ENCODE measurements around the gene PIAS4.

Gene PIAS4

DNA sequence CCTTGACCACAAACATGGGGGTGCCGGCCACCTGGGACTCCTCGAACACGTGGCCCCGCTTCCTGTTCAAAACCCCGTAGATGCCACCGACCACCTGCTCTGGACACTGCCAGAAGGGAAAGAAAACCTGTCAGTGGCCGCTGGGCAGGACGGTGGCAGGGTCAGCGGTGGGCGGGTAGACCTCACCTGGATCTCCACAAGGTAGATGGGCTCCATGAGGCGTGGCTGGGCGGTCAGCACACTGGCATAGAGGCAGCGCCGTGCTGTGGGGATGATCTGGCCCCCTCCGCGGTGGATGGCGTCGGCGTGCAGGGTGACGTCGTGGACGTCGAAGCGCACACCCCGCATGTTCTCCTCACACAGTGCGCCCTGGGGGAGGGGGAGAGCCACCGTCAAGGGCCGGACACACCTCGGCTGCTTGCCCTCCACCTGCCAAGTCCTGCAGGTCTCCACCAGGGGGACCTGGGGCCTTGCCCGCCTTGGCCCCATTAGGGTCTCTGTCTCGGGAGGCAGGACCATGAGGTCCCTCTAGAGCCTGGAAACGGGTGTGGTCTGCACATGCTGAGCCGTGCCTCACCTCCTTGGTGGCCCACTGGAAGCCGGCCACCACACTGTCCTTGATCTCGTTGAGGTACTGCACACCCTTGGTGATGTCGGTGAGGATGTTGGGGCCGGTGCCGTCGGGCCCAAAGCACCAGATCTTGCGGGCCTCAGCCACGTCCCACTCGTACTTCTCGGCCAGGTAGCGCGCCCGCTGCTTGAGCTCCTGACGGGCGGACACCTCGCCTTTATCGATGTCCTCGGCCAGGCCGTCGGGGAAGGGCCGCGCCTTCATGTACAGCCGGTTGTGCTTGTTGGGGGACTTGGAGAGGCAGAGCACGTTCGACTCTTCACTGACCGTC, 30.0 kb upstream of the PIAS4 start:
- no peak for DNase-seq

DNA sequence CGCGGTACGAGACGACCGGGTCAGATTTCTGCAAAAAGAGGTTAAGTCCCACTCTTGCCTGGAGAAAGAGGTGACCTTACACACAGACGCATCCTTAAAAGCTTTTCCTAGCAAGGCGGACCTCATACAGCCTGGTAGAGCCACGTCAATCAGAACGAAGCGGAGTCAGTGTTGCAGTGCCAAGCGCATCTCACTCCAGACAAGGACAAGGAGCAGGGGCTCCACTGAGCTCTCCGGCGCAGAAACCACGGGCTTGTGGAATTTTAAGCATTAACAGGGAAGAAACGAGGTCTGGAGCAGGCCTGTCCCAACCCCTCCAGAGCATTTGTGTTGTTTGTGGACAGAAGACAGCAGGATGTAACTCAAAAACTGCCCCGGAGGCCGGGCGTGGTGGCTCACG, 29.4 kb upstream of the PIAS4 start:
- no peak for DNase-seq

GRCh38 chr19:3979289-3979673, 28.3 kb upstream of the PIAS4 start:
- no peak for DNase-seq

DNA sequence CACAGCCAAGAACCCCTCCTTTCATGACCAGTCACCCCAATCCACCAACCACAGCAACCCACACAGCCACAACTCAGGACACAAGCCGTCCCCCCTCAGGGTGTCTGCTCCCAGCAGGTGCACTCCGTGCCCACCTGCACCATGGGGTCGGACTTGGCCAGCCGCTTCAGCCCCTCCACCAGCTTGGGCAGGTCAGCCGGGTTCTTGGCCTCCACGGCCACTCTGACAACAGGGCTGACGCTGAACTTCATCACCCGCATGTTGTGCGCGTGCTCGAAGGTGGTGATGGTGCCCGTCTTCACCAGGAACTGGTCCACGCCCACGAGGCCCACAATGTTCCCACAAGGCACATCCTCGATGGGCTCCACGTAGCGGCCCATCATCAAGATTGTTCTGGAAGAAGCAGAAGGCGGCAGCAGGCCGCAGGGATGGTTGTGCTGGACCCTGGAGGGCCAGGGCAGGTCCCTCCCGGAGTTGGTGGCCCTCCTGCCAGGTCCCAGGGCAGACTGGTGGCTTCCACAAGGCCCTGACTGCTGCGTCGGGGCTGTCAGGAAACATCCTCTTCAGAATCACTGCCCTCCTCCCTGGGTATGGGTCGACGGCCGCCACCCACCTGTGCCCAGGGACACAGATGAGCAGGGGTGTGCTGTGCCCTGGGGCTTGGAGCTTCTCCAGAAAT, 27.7 kb upstream of the PIAS4 start:
- DNase-seq: no peak

GRCh38 chr19:3980353-3981251, 26.9 kb upstream of the PIAS4 start:
- DNase-seq: no peak

DNA sequence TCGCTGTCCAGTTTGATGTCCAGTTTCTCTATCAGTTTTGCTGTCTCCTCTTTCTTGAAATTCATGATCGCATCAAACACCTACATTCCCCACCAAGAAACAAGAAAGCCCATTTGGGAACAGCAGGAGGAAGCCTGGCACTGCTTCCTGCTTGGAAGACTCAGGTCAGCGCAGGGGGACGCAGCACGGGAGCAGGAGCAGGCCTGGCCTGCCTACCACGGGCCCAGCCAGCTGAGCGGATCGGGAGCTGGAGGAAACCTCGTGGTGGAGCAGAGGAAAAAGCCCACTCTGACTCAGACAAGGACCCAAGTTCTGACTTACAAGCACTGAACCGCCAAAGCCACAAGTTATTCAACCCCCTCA, 26.2 kb upstream of the PIAS4 start:
- DNase-seq: no peak

GRCh38 chr19:3981736-3982681, 25.5 kb upstream of the PIAS4 start:
- no peak for DNase-seq

DNA sequence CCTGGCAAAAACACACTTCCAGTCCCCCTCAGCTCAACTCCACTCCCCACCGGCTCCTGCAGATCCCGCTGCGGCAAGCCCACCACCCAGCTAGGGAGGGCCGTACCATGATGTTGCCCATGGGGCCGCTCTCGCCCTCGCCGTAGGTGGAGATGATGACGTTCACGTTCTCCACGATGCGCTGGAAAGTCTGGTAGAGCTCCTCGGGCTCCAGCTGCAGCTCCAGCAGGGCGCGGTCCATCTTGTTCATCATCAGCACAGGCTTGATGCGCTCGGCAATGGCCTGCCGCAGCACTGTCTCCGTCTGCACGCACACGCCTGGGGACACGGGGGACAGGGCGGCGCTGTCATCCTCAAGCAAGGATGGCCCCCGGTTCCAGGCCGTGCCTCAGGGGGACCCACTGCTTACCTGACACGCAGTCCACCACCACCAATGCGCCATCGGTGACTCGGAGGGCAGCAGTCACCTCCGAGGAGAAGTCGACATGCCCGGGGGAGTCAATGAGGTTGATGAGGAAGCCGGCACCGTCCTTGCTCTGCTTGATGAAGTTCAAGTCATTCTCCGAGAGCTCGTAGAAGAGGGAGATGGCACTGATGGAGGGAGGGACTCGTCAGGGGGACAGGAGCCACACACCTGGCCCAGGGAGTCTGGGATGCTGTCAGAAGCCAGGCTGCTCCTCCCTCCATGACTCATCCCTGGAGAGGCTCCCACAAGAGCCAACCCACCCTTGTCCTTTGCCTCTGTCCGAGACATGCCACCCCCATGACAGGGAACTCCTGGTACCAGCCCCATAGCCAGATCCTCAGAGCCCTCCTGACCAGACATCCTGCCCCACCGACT, 24.6 kb upstream of the PIAS4 start:
- peak; percentile 51 for DNase-seq

- no peak for DNase-seq
These were observed 24.0 kb upstream of the PIAS4 start for GRCh38 chr19:3983542-3983914.

DNA sequence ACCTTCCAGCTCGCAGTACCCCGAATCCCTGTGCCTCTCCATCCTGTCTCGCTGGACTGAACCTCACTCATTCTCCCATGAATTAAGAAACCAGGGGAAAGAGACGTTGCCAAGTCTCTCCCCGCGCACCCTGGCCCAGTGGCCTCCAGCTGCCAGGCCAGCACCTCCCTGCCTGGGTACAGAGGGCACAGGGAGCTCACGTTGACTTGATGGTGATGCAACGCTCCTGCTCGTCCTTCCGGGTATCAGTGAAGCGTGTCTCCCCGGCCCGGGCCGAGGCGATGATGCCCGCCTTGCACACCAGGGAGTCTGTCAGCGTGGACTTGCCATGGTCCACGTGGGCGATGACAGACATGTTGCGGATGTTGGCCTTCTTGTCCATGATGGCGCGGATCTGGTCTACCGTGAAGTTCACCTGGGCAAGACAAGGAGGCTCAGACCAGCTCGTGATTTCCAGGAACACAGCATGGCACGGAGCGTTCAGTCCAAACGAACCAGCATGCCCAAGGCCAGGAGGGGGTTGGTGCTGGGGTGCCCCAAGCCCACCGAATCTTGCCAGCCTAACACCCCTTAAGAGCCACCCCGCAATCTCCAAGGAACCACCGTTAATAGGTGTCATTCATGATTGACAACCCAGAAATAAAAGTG, 23.5 kb upstream of the PIAS4 start:
- DNase-seq: peak; percentile 61

DNA sequence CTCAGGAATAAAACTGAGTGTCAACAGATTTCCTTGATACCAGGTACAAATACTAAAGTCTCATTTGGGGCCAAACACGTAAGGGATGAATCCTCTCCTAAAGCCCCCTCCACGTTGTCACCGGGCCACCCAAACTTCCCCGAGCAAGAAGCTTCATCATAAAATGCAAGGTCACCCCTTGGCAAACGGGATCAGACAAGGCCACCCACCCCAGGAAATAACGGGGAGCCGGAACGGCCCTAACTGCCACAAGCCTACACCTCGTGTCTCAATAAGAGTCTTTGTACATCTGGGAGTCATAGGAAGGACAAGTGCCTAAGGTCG, 23.0 kb upstream of the PIAS4 start:
- DNase-seq: no peak

- DNase-seq: peak; percentile 94
These were observed 22.5 kb upstream of the PIAS4 start, which contains the start of gene EEF2 for GRCh38 chr19:3984908-3985642. Gene EEF2, minus strand, starts transcription at chr19:3985463. Its CDS starts 83 bp downstream, at chr19:3985380.

GRCh38 chr19:3985643-3986259, 21.8 kb upstream of the PIAS4 start:
- DNase-seq: no peak

DNA sequence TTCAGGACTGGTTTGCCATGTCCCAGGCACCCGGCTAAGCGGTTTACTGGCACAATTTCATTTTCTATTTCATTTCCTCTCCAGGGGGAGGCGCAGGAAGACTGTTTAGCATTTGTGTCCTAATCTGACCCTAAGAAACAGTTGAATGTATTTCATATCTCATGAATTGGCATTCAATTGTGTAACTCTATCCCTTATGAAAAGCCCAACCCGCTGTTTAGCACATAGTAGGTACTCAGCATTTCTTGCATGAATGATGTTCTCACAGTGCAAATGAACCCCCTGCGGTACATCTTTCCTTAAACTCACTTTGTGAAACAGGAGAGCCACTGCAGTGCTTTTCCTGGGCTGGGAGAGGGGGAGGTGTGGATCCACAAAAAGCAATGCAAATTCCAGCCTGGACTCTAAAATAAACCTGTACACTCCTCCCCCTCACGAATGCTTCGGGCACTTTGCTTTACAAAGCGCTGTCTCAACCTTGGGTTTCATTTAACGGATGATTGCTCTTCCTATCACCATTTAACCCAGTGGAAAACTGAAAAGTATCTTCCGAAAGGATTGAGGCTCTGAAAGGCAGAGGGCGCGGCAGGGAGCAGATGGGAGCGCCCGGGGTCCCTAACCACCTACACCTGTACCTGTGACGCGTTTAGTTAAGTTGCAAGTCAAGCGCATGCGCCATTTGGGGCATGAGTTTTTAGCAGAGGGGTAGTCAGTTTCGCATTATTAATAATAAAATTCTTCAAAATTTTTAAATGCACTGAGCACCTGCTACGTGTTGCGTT, 21.1 kb upstream of the PIAS4 start:
- peak; percentile 83 for DNase-seq

- peak; percentile 93 for DNase-seq
These were observed 19.7 kb upstream of the PIAS4 start for GRCh38 chr19:3987619-3988371.

- no peak for DNase-seq
These were observed 16.8 kb upstream of the PIAS4 start for GRCh38 chr19:3990815-3991117.

GRCh38 chr19:3995607-3996006, 11.9 kb upstream of the PIAS4 start:
- DNase-seq: no peak
